Sigmoid colon (tissue), 4 donors: Measurements from ENCODE around the gene CHRNA9.

Experiments used
- EP300 ChIP-seq, 4 donors: sonication (generic); formaldehyde crosslinking; IDR thresholded peaks; one replicate each; pipeline ENCODE4 v1.6.1; 2017; ENCODE audit warnings: antibody characterized with exemption in 4 of 4
- POLR2A ChIP-seq, 2 donors: fragments of 450-650 bp; IDR thresholded peaks; one replicate each; pipeline ENCODE4 v1.6.1; 2016; ENCODE audit warnings: antibody characterized with exemption in 2 of 2, mild to moderate bottlenecking in 2 of 2, moderate library complexity in 2 of 2
- POLR2AphosphoS5 ChIP-seq, 4 donors: sonication (generic); formaldehyde crosslinking; IDR thresholded peaks; one replicate each; pipeline ENCODE4 v1.6.1; 2017; ENCODE audit warnings: antibody characterized with exemption in 4 of 4
- TF ChIP-seq, protein P1 (sequence below), 4 experiments: fragments of 450-650 bp in 3 of 4; fragments of 200-600 bp in 1 of 4; IDR thresholded peaks; one replicate each; pipeline ENCODE4 v1.5.1; 2016 to 2019; ENCODE audit warnings: antibody characterized with exemption in 4 of 4, mild to moderate bottlenecking in 3 of 4, moderate library complexity in 2 of 4

DNA sequence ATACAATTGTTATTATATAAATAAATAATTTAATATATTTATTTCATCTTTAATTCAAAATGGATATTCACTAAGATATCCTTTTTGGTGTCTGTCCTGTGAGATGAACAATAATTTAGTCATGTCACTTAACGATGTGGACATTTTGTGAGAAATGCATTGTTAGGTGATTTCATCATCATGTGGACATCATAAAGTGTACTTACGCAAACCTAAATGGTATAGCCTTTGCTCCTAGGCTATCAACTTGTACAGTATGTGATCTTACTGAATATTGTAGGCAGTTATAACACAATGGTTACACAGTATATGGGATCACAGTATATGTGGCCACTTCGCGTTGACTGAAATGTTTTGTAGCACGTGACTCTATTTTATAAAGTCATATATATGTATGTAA, 20.2 kb upstream of the CHRNA9 start:
- TF ChIP-seq, protein P1, sequence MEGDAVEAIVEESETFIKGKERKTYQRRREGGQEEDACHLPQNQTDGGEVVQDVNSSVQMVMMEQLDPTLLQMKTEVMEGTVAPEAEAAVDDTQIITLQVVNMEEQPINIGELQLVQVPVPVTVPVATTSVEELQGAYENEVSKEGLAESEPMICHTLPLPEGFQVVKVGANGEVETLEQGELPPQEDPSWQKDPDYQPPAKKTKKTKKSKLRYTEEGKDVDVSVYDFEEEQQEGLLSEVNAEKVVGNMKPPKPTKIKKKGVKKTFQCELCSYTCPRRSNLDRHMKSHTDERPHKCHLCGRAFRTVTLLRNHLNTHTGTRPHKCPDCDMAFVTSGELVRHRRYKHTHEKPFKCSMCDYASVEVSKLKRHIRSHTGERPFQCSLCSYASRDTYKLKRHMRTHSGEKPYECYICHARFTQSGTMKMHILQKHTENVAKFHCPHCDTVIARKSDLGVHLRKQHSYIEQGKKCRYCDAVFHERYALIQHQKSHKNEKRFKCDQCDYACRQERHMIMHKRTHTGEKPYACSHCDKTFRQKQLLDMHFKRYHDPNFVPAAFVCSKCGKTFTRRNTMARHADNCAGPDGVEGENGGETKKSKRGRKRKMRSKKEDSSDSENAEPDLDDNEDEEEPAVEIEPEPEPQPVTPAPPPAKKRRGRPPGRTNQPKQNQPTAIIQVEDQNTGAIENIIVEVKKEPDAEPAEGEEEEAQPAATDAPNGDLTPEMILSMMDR (IDR thresholded peaks at IDR 0.05), result no peak
- TF ChIP-seq POLR2AphosphoS5 (IDR thresholded peaks at IDR 0.05), result no peak
- no peak for TF ChIP-seq EP300 (IDR thresholded peaks at IDR 0.05)
- TF ChIP-seq POLR2A (IDR thresholded peaks at IDR 0.05), result no peak
